Astrocyte (in vitro differentiated cells and primary cell): ENCODE data around the gene LRRC8D. TPM values are rescaled to one million over a fixed set of nuclear protein-coding genes. Genes with fewer than 3 reads are reported as not detected.
A peak's percentile ranks its signal among the peaks of the same experiment; 100 is the strongest.

Source experiments
- DNase-seq: peaks from one replicate; pipeline ENCODE4 v3.0.0-alpha.2; 2010; ENCODE audit warnings: low read depth
- FAIRE-seq: peaks from 2 replicates; lab custom pipeline; 2011; peaks lifted over from hg19 to GRCh38; lab: Jason Lieb, UNC
- H2AFZ ChIP-seq: 2 replicates; pipeline ENCODE4 v1.6.0; 2012; ENCODE audit warnings: low read depth, low read length, inconsistent platforms
- H3K27ac ChIP-seq: 2 replicates; pipeline ENCODE4 v1.5.1; 2011; ENCODE audit warnings: low read depth, low read length, inconsistent platforms
- H3K27me3 ChIP-seq: 2 replicates; pipeline ENCODE4 v1.6.0; 2011; ENCODE audit warnings: low read length, inconsistent platforms; ENCODE audit not compliant: insufficient read depth
- H3K36me3 ChIP-seq: 2 replicates; pipeline ENCODE4 v1.5.1; 2011; ENCODE audit warnings: low read length, inconsistent platforms; ENCODE audit not compliant: insufficient read depth
- H3K4me1 ChIP-seq: 2 replicates; pipeline ENCODE4 v1.5.1; 2011; ENCODE audit warnings: low read length, inconsistent platforms; ENCODE audit not compliant: insufficient read depth
- H3K4me2 ChIP-seq: 2 replicates; pipeline ENCODE4 v1.6.0; 2012; ENCODE audit warnings: low read length, inconsistent platforms
- H3K4me3 ChIP-seq: 2 replicates; pipeline ENCODE4 v1.5.1; 2011; ENCODE audit warnings: low read depth, mild to moderate bottlenecking, low read length, inconsistent platforms; ENCODE audit not compliant: insufficient read depth
- H3K79me2 ChIP-seq: 2 replicates; pipeline ENCODE4 v1.6.0; 2012; ENCODE audit warnings: mild to moderate bottlenecking, low read length, inconsistent platforms; ENCODE audit not compliant: insufficient read depth
- H3K9ac ChIP-seq: 2 replicates; pipeline ENCODE4 v1.6.0; 2012; ENCODE audit warnings: mild to moderate bottlenecking, low read length, inconsistent platforms
- H3K9me3 ChIP-seq: 2 replicates; pipeline ENCODE4 v1.5.1; 2012; ENCODE audit warnings: low read depth, mild to moderate bottlenecking, low read length, inconsistent platforms; ENCODE audit not compliant: insufficient read depth
- H4K20me1 ChIP-seq: 2 replicates; pipeline ENCODE4 v1.6.0; 2012; ENCODE audit warnings: low read length, inconsistent platforms; ENCODE audit not compliant: insufficient read depth
- H3K27ac Mint-ChIP-seq: one replicate; pipeline ENCODE4 v1.8.0; 2021; ENCODE audit warnings: mild to moderate bottlenecking, mixed read lengths; ENCODE audit not compliant: unreplicated experiment
- H3K27me3 Mint-ChIP-seq: one replicate; pipeline ENCODE4 v1.8.0; 2021; ENCODE audit warnings: low read depth, mixed read lengths; ENCODE audit not compliant: unreplicated experiment
- H3K36me3 Mint-ChIP-seq: one replicate; pipeline ENCODE4 v1.8.0; 2021; ENCODE audit warnings: low read depth, mixed read lengths; ENCODE audit not compliant: unreplicated experiment
- H3K4me1 Mint-ChIP-seq: one replicate; pipeline ENCODE4 v1.8.0; 2021; ENCODE audit warnings: low read depth, mixed read lengths; ENCODE audit not compliant: unreplicated experiment
- H3K4me3 Mint-ChIP-seq: one replicate; pipeline ENCODE4 v1.8.0; 2021; ENCODE audit warnings: mild to moderate bottlenecking, moderate library complexity, mixed read lengths; ENCODE audit not compliant: unreplicated experiment
- H3K9me3 Mint-ChIP-seq: one replicate; pipeline ENCODE4 v1.8.0; 2021; ENCODE audit warnings: mild to moderate bottlenecking, mixed read lengths; ENCODE audit not compliant: unreplicated experiment
- EZH2 ChIP-seq: IDR thresholded peaks from 2 replicates; pipeline ENCODE4 v1.6.1; 2012; ENCODE audit warnings: mild to moderate bottlenecking, low read length, inconsistent platforms; ENCODE audit not compliant: insufficient read depth
- total RNA-seq: library from RNA; stranded (reverse); gene quantifications from 2 replicates; pipeline ENCODE4 v1.2.1, GENCODE V29; 2021
- TF ChIP-seq, protein P1 (sequence below): IDR thresholded peaks from 2 replicates; pipeline ENCODE4 v1.5.1; 2011; ENCODE audit warnings: low read depth, mild to moderate bottlenecking, inconsistent platforms, low read length, moderate library complexity; ENCODE audit not compliant: insufficient read depth

Gene LRRC8D
- total RNA-seq, 1 donor from 2014 or later: 36.9 TPM

DNA sequence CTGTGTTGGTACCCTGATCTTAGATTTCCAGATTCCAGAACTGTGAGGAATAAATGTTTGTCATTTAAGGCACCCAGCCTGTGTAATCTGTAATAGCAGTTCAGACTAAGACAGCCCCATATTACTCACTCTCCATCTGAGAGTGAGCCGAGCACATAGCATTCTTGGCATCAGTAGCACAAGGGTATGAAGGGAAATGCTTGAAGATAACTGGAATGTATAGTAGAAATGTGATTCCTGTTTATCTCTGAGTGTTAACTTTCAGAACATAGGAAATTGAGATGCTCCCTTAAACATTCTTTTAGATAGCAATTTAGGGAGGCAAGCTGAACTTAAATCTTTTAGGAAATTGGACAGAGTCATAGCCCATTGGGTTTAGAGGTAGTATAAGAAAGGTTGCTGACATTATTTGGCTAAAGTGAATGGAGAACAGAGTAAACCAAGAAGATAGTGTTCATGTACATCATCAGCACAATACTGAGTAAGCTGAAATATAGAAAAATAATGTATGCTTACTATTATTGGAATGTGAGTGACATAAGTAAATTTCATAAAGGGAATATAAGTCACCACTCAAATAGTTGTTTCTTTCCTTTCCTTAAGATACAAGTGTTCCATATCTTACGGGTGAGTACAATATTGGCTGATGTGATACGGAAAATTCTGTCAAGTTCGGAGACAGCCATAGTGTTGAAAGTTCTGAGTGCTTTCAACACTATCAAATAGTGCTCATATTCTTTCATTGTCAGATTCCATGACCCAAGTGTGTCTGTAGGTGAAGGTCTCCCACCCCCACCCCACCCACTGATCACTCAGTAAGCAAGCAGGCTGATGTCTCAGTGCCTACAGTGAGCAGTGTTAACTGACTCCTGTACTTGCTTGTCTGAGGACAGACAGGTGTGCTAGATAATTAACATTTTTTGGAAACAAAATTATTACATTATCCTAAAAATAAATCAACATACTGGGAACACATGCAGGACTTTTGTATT, 73.7 kb downstream of the LRRC8D start:
- Histone ChIP-seq H3K36me3 (no peaks in the 10 kb centered on the region), H3K9ac (peak overlapping the region; percentile 47), H3K9me3 (no peaks in the 10 kb centered on the region), H3K27me3 (no peaks in the 10 kb centered on the region), H3K4me2 (peak overlapping the region; percentile 49), H3K27ac (peak overlapping the region; percentile 72), H4K20me1 (no peaks in the 10 kb centered on the region), H3K79me2 (peaks cover 8% of the 10 kb centered on the region), H3K4me3 (no peak overlapping the region), H3K4me1 (peaks cover 20% of the 10 kb centered on the region), H2AFZ (peak overlapping the region; percentile 3)
- peak; percentile 90 for DNase-seq
- H3K27me3 Mint-ChIP-seq: no peaks in the 10 kb centered on the region
- TF ChIP-seq EZH2: no peak
- TF ChIP-seq, protein P1, sequence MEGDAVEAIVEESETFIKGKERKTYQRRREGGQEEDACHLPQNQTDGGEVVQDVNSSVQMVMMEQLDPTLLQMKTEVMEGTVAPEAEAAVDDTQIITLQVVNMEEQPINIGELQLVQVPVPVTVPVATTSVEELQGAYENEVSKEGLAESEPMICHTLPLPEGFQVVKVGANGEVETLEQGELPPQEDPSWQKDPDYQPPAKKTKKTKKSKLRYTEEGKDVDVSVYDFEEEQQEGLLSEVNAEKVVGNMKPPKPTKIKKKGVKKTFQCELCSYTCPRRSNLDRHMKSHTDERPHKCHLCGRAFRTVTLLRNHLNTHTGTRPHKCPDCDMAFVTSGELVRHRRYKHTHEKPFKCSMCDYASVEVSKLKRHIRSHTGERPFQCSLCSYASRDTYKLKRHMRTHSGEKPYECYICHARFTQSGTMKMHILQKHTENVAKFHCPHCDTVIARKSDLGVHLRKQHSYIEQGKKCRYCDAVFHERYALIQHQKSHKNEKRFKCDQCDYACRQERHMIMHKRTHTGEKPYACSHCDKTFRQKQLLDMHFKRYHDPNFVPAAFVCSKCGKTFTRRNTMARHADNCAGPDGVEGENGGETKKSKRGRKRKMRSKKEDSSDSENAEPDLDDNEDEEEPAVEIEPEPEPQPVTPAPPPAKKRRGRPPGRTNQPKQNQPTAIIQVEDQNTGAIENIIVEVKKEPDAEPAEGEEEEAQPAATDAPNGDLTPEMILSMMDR: no peak
- FAIRE-seq: peak; percentile 93
- peaks cover 6% of the 10 kb centered on the region for H3K36me3 Mint-ChIP-seq
- H3K4me1 Mint-ChIP-seq: peaks cover 29% of the 10 kb centered on the region
- peak overlapping the region; percentile 67 for H3K27ac Mint-ChIP-seq
- H3K4me3 Mint-ChIP-seq: no peak overlapping the region
- H3K9me3 Mint-ChIP-seq: peaks cover 5% of the 10 kb centered on the region

DNA sequence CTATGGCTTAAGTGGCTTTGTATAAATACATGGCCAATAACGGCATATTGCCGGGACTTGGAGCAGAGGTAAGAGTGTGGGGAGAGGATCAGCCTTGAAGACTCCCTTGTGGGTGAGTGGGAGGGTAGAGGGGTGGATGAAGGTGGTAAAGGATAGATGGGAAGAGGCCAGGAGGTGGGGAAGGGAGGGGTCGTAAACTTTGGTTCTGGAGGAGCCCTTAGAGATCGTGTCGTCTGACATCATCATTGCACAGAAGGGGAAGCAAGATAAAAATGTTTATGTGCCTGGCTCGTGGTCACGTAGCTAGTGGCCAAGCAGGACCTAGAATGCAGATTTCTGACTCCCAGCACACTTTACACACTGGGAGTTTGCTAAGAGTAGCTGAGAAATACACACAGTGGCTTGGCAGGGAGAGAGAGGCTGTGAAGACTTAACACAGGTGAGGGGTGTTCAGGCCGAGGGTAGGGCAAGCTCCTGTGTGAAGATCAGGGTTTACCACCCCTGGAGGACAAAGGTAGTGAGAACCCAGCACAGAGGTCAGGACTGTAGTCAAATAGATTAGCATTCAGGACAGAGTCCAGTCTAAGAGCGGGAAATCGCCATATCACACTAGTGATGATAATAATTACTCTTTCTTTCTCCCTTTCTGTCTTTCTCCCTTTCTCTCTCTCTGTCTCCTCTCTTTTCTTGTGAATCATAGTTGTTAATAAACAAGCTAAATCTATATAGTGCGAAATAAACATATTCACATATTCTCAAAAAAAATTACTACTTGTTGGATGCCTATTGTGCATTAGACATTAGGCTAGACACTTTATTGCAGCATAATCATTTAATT, 75.5 kb downstream of the LRRC8D start:
- H3K27ac ChIP-seq: no peak overlapping the region
- no peaks in the 10 kb centered on the region for H3K27me3 ChIP-seq
- DNase-seq: no peak
- no peak overlapping the region for H3K4me3 Mint-ChIP-seq
- H3K4me1 ChIP-seq: peaks cover 13% of the 10 kb centered on the region
- H3K9me3 ChIP-seq: no peaks in the 10 kb centered on the region
- no peak overlapping the region for H3K4me2 ChIP-seq
- H3K36me3 Mint-ChIP-seq: peaks cover 13% of the 10 kb centered on the region
- peaks cover 8% of the 10 kb centered on the region for H3K79me2 ChIP-seq
- no peak overlapping the region for H2AFZ ChIP-seq
- peak overlapping the region; percentile 27 for H3K27ac Mint-ChIP-seq
- no peak overlapping the region for H3K4me3 ChIP-seq
- no peaks in the 10 kb centered on the region for H3K27me3 Mint-ChIP-seq
- no peaks in the 10 kb centered on the region for H3K36me3 ChIP-seq
- H3K4me1 Mint-ChIP-seq: peaks cover 21% of the 10 kb centered on the region
- H4K20me1 ChIP-seq: no peaks in the 10 kb centered on the region
- FAIRE-seq: no peak
- no peak for TF ChIP-seq EZH2
- TF ChIP-seq, protein P1: no peak
- no peak overlapping the region for H3K9ac ChIP-seq
- H3K9me3 Mint-ChIP-seq: peaks cover 2% of the 10 kb centered on the region
